Lower leg skin (tissue), 4 donors: Measurements from ENCODE around the gene CAPN15. TPM values are rescaled to one million over a fixed set of nuclear protein-coding genes. Genes with fewer than 3 reads are reported as not detected.

Experiments used
- DNase-seq, 2 donors: peaks; one replicate each; pipeline ENCODE4 v3.0.0-alpha.2; 2019; ENCODE audit warnings: low spot score in 2 of 2
- H3K4me3 ChIP-seq: fragments of 200-600 bp; sonication (generic); 2 replicates; pipeline ENCODE4 v1.5.1; 2017; ENCODE audit warnings: mild to moderate bottlenecking, low read depth; ENCODE audit not compliant: poor library complexity, severe bottlenecking
- CTCF ChIP-seq, 3 donors: fragments of 450-650 bp; IDR thresholded peaks; one replicate each; pipeline ENCODE4 v1.5.1; 2016; ENCODE audit warnings: antibody characterized with exemption in 3 of 3, mild to moderate bottlenecking in 3 of 3, moderate library complexity in 2 of 3
- POLR2A ChIP-seq, 2 donors: fragments of 450-650 bp; IDR thresholded peaks; one replicate each; pipeline ENCODE4 v1.6.1; 2016 to 2017; ENCODE audit warnings: antibody characterized with exemption in 2 of 2, mild to moderate bottlenecking in 1 of 2, moderate library complexity in 1 of 2
- WGBS, 2 donors: methylation state at CpG; one replicate each; pipeline ENCODE4 v1.1.5; 2018; 5-methylcytosine and 5-hydroxymethylcytosine counted together
- intact Hi-C: fragments of 100-400 bp; cut with DNase I; formaldehyde crosslinking; loops from one replicate; pipeline ENCODE4 v1.15.0; 2023; ENCODE audit warnings: low total_unique reads
- total RNA-seq, 4 donors: library from RNA; depleted of rRNA; stranded (reverse); fragments of >200 nt; gene quantifications; one replicate each; pipeline ENCODE4 v1.1.0, GENCODE V29; 2016

The CAPN15 gene
- total RNA-seq, 4 donors from 2014 or later, result 80.8 to 95.5 (median 84.6) TPM

GRCh38 chr16:554297-554621, 26.7 kb downstream of the CAPN15 start:
- TF ChIP-seq POLR2A (IDR thresholded peaks at IDR 0.05) (no peak), CTCF (IDR thresholded peaks at IDR 0.05) (no peak)
- no peak overlapping the region for H3K4me3 ChIP-seq
- WGBS, 2 donors, result 71 to 81% methylated on average over 9 to 11 of the region's 11 CpGs
- intact Hi-C loops, result no loop called here
- DNase-seq, result no peak

- DNase-seq, result no peak
Observed at GRCh38 chr16:554640-555365, 27.3 kb downstream of the CAPN15 start.

GRCh38 chr16:555528-556473, 28.3 kb downstream of the CAPN15 start:
- WGBS, 2 donors, result 70 to 74% methylated on average over 28 to 31 of the region's 32 CpGs
- no peak for DNase-seq
- no peak overlapping the region for H3K4me3 ChIP-seq
- intact Hi-C loops, result no loop called here
- TF ChIP-seq CTCF (IDR thresholded peaks at IDR 0.05) (no peak), POLR2A (IDR thresholded peaks at IDR 0.05) (no peak)

More at GRCh38 chr16:554640-555365, 27.3 kb downstream of the CAPN15 start:
- TF ChIP-seq CTCF (IDR thresholded peaks at IDR 0.05), result no peak
- 29 to 50% methylated on average over 43 to 54 of the region's 54 CpGs for WGBS, 2 donors
- intact Hi-C loops, result no loop called here
- no peak overlapping the region for H3K4me3 ChIP-seq

- intact Hi-C loops, result no loop called here
- H3K4me3 ChIP-seq, result no peak overlapping the region
- no peak for DNase-seq
- TF ChIP-seq POLR2A (IDR thresholded peaks at IDR 0.05) (no peak), CTCF (IDR thresholded peaks at IDR 0.05) (no peak)
- 86 to 88% methylated on average over 16 to 31 of the region's 32 CpGs for WGBS, 2 donors
Observed at GRCh38 chr16:556474-557173, 29.1 kb downstream of the CAPN15 start.

- no peak for TF ChIP-seq CTCF (IDR thresholded peaks at IDR 0.05)
- no peak for TF ChIP-seq POLR2A (IDR thresholded peaks at IDR 0.05)
- no peak for DNase-seq
- no peak overlapping the region for H3K4me3 ChIP-seq
- intact Hi-C loops, result no loop called here
- 78 to 84% methylated on average over 10 to 18 of the region's 23 CpGs for WGBS, 2 donors
Observed at GRCh38 chr16:557463-558297, 30.2 kb downstream of the CAPN15 start.
